Activated T-helper 17 cell treated with anti-CD3 and anti-CD28 coated beads, Interleukin-2, amount 50 U/mL, for 72 hours (primary cell): ENCODE data around the gene LRRN4. TPM values are rescaled to one million over a fixed set of nuclear protein-coding genes. Genes with fewer than 3 reads are reported as not detected.

Experiments used
- ATAC-seq: fragments of 150-1000 bp; cut with Tn5 transposase; replicated peaks from 2 replicates; pipeline ENCODE4 v1.10.0; 2021; ENCODE audit warnings: mild to moderate bottlenecking, moderate library complexity
- H3K27ac Mint-ChIP-seq: one replicate; pipeline ENCODE4 v1.8.0; 2022; ENCODE audit warnings: mixed read lengths
- H3K27me3 Mint-ChIP-seq: one replicate; pipeline ENCODE4 v1.8.0; 2022; ENCODE audit warnings: mixed read lengths
- H3K36me3 Mint-ChIP-seq: one replicate; pipeline ENCODE4 v1.8.0; 2022; ENCODE audit warnings: low read depth, mild to moderate bottlenecking, mixed read lengths
- H3K4me1 Mint-ChIP-seq: one replicate; pipeline ENCODE4 v1.8.0; 2022; ENCODE audit warnings: mixed read lengths
- H3K4me3 Mint-ChIP-seq: one replicate; pipeline ENCODE4 v1.8.0; 2022; ENCODE audit warnings: mild to moderate bottlenecking, mixed read lengths
- H3K9me3 Mint-ChIP-seq: one replicate; pipeline ENCODE4 v1.8.0; 2022; ENCODE audit warnings: mixed read lengths
- total RNA-seq, 2 donors: library from RNA; stranded (reverse); gene quantifications; one replicate each; pipeline ENCODE4 v1.2.3, GENCODE V29; 2022

The LRRN4 gene
- not detected for total RNA-seq

- no peak for ATAC-seq
- H3K4me3 Mint-ChIP-seq: no peak within 1 kb of the TSS
- H3K36me3 Mint-ChIP-seq: no peaks in the 10 kb centered on the region
Observed at GRCh38 chr20:6053776-6054688, at the start of gene LRRN4. LRRN4 (minus strand) TSS chr20:6054060; CDS start chr20:6052799, 1,261 bp downstream.

GRCh38 chr20:6103301-6103700 is 49.4 kb upstream of the LRRN4 start:
- Mint-ChIP-seq H3K4me1 (no peaks in the 10 kb centered on the region), H3K27ac (no peak overlapping the region), H3K9me3 (no peaks in the 10 kb centered on the region), H3K4me3 (no peak overlapping the region), H3K27me3 (peaks cover 18% of the 10 kb centered on the region), H3K36me3 (no peaks in the 10 kb centered on the region)
- no peak for ATAC-seq

More at GRCh38 chr20:6053776-6054688, at the start of gene LRRN4:
- Mint-ChIP-seq H3K4me1 (no peaks in the 10 kb centered on the region), H3K27ac (no peak within 1 kb of the TSS), H3K9me3 (no peaks in the 10 kb centered on the region), H3K27me3 (peaks cover 27% of the 10 kb centered on the region)

- Mint-ChIP-seq H3K4me3 (no peak overlapping the region), H3K36me3 (no peaks in the 10 kb centered on the region), H3K4me1 (no peaks in the 10 kb centered on the region), H3K27me3 (peaks cover 24% of the 10 kb centered on the region), H3K9me3 (no peaks in the 10 kb centered on the region), H3K27ac (no peak overlapping the region)
- no peak for ATAC-seq
Observed at GRCh38 chr20:6101346-6101745, 47.5 kb upstream of the LRRN4 start.

GRCh38 chr20:6100246-6100645 is 46.4 kb upstream of the LRRN4 start:
- Mint-ChIP-seq H3K27me3 (peaks cover 16% of the 10 kb centered on the region), H3K4me1 (no peaks in the 10 kb centered on the region), H3K27ac (no peak overlapping the region), H3K36me3 (no peaks in the 10 kb centered on the region), H3K4me3 (no peak overlapping the region), H3K9me3 (no peaks in the 10 kb centered on the region)
- no peak for ATAC-seq

GRCh38 chr20:6099819-6100218 is 46.0 kb upstream of the LRRN4 start:
- Mint-ChIP-seq H3K36me3 (no peaks in the 10 kb centered on the region), H3K4me1 (no peaks in the 10 kb centered on the region), H3K27me3 (peaks cover 16% of the 10 kb centered on the region), H3K27ac (no peak overlapping the region), H3K4me3 (no peak overlapping the region), H3K9me3 (no peaks in the 10 kb centered on the region)
- no peak for ATAC-seq

GRCh38 chr20:6095409-6095808 is 41.5 kb upstream of the LRRN4 start:
- Mint-ChIP-seq H3K9me3 (no peaks in the 10 kb centered on the region), H3K27me3 (peaks cover 9% of the 10 kb centered on the region), H3K27ac (no peak overlapping the region), H3K36me3 (no peaks in the 10 kb centered on the region), H3K4me3 (no peak overlapping the region), H3K4me1 (no peaks in the 10 kb centered on the region)
- no peak for ATAC-seq

GRCh38 chr20:6094565-6094964 is 40.7 kb upstream of the LRRN4 start:
- H3K4me3 Mint-ChIP-seq: no peak overlapping the region
- H3K27me3 Mint-ChIP-seq: peaks cover 12% of the 10 kb centered on the region
- H3K27ac Mint-ChIP-seq: no peak overlapping the region
- H3K4me1 Mint-ChIP-seq: no peaks in the 10 kb centered on the region
- H3K9me3 Mint-ChIP-seq: no peaks in the 10 kb centered on the region
- ATAC-seq: no peak
- H3K36me3 Mint-ChIP-seq: no peaks in the 10 kb centered on the region

- H3K27me3 Mint-ChIP-seq: peaks cover 17% of the 10 kb centered on the region
- H3K27ac Mint-ChIP-seq: no peak overlapping the region
- H3K4me3 Mint-ChIP-seq: no peak overlapping the region
- H3K36me3 Mint-ChIP-seq: no peaks in the 10 kb centered on the region
- H3K4me1 Mint-ChIP-seq: no peaks in the 10 kb centered on the region
- ATAC-seq: no peak
- no peaks in the 10 kb centered on the region for H3K9me3 Mint-ChIP-seq
Observed at GRCh38 chr20:6094063-6094462, 40.2 kb upstream of the LRRN4 start.

- H3K9me3 Mint-ChIP-seq: no peaks in the 10 kb centered on the region
- peaks cover 14% of the 10 kb centered on the region for H3K27me3 Mint-ChIP-seq
- H3K36me3 Mint-ChIP-seq: no peaks in the 10 kb centered on the region
- H3K4me1 Mint-ChIP-seq: no peaks in the 10 kb centered on the region
- H3K4me3 Mint-ChIP-seq: no peak overlapping the region
- no peak overlapping the region for H3K27ac Mint-ChIP-seq
- ATAC-seq: no peak
Observed at GRCh38 chr20:6091661-6092060, 37.8 kb upstream of the LRRN4 start.

GRCh38 chr20:6086868-6087267 is 33.0 kb upstream of the LRRN4 start:
- H3K4me3 Mint-ChIP-seq: no peak overlapping the region
- no peaks in the 10 kb centered on the region for H3K4me1 Mint-ChIP-seq
- H3K36me3 Mint-ChIP-seq: no peaks in the 10 kb centered on the region
- no peak overlapping the region for H3K27ac Mint-ChIP-seq
- no peaks in the 10 kb centered on the region for H3K9me3 Mint-ChIP-seq
- no peak for ATAC-seq
- peaks cover 14% of the 10 kb centered on the region for H3K27me3 Mint-ChIP-seq

GRCh38 chr20:6083926-6084325 is 30.1 kb upstream of the LRRN4 start:
- peaks cover 15% of the 10 kb centered on the region for H3K27me3 Mint-ChIP-seq
- no peaks in the 10 kb centered on the region for H3K36me3 Mint-ChIP-seq
- H3K9me3 Mint-ChIP-seq: no peaks in the 10 kb centered on the region
- H3K4me1 Mint-ChIP-seq: no peaks in the 10 kb centered on the region
- H3K27ac Mint-ChIP-seq: no peak overlapping the region
- no peak overlapping the region for H3K4me3 Mint-ChIP-seq
- ATAC-seq: no peak

- ATAC-seq: no peak
- H3K27ac Mint-ChIP-seq: no peak overlapping the region
- H3K4me1 Mint-ChIP-seq: no peaks in the 10 kb centered on the region
- no peaks in the 10 kb centered on the region for H3K9me3 Mint-ChIP-seq
- no peak overlapping the region for H3K4me3 Mint-ChIP-seq
- H3K27me3 Mint-ChIP-seq: peaks cover 15% of the 10 kb centered on the region
- H3K36me3 Mint-ChIP-seq: no peaks in the 10 kb centered on the region
Observed at GRCh38 chr20:6081236-6081635, 27.4 kb upstream of the LRRN4 start.

- no peak overlapping the region for H3K27ac Mint-ChIP-seq
- H3K36me3 Mint-ChIP-seq: no peaks in the 10 kb centered on the region
- H3K4me1 Mint-ChIP-seq: no peaks in the 10 kb centered on the region
- H3K9me3 Mint-ChIP-seq: no peaks in the 10 kb centered on the region
- H3K4me3 Mint-ChIP-seq: no peak overlapping the region
- peaks cover 17% of the 10 kb centered on the region for H3K27me3 Mint-ChIP-seq
- no peak for ATAC-seq
Observed at GRCh38 chr20:6079016-6079415, 25.2 kb upstream of the LRRN4 start.

- Mint-ChIP-seq H3K4me3 (no peak overlapping the region), H3K9me3 (no peaks in the 10 kb centered on the region), H3K36me3 (no peaks in the 10 kb centered on the region), H3K4me1 (no peaks in the 10 kb centered on the region), H3K27ac (no peak overlapping the region), H3K27me3 (peaks cover 10% of the 10 kb centered on the region)
- ATAC-seq: no peak
Observed at GRCh38 chr20:6075428-6076219, 21.8 kb upstream of the LRRN4 start.

GRCh38 chr20:6074784-6075183 is 20.9 kb upstream of the LRRN4 start:
- no peak overlapping the region for H3K27ac Mint-ChIP-seq
- H3K27me3 Mint-ChIP-seq: peaks cover 7% of the 10 kb centered on the region
- H3K9me3 Mint-ChIP-seq: no peaks in the 10 kb centered on the region
- no peak for ATAC-seq
- no peaks in the 10 kb centered on the region for H3K36me3 Mint-ChIP-seq
- no peak overlapping the region for H3K4me3 Mint-ChIP-seq
- no peaks in the 10 kb centered on the region for H3K4me1 Mint-ChIP-seq
